Type B pancreatic cell (in vitro differentiated cells): ENCODE results near the gene FAM3B. TPM values are rescaled to one million over a fixed set of nuclear protein-coding genes. Genes with fewer than 3 reads are reported as not detected.

Experiments
- DNase-seq: peaks from one replicate; pipeline ENCODE4 v3.0.0; 2021; ENCODE audit warnings: mixed read lengths; ENCODE audit not compliant: unreplicated experiment; ENCODE audit errors: extremely low spot score
- H3K27ac Mint-ChIP-seq: 2 replicates; pipeline ENCODE4 v1.8.0; 2021; ENCODE audit warnings: mild to moderate bottlenecking, mixed read lengths
- H3K27me3 Mint-ChIP-seq: 2 replicates; pipeline ENCODE4 v1.8.0; 2021; ENCODE audit warnings: mixed read lengths
- H3K36me3 Mint-ChIP-seq: 2 replicates; pipeline ENCODE4 v1.8.0; 2021; ENCODE audit warnings: mixed read lengths
- H3K4me1 Mint-ChIP-seq: one replicate; pipeline ENCODE4 v1.8.0; 2021; ENCODE audit warnings: mixed read lengths; ENCODE audit not compliant: unreplicated experiment
- H3K4me3 Mint-ChIP-seq: 2 replicates; pipeline ENCODE4 v1.8.0; 2021; ENCODE audit warnings: mild to moderate bottlenecking, mixed read lengths
- H3K9me3 Mint-ChIP-seq: 2 replicates; pipeline ENCODE4 v1.8.0; 2021; ENCODE audit warnings: mixed read lengths
- total RNA-seq: library from RNA; stranded (reverse); gene quantifications from 2 replicates; pipeline ENCODE4 v1.2.1, GENCODE V29; 2021; ENCODE audit warnings: low replicate concordance
- TF ChIP-seq, protein P1 (sequence below): fragments of 200-600 bp; sonication (generic); conservative IDR thresholded peaks from 2 replicates; pipeline ENCODE4 v1.5.0; 2021; ENCODE audit warnings: antibody characterized with exemption, mild to moderate bottlenecking

FAM3B gene
- total RNA-seq, 1 donor from 2014 or later: 10.3 TPM

DNA sequence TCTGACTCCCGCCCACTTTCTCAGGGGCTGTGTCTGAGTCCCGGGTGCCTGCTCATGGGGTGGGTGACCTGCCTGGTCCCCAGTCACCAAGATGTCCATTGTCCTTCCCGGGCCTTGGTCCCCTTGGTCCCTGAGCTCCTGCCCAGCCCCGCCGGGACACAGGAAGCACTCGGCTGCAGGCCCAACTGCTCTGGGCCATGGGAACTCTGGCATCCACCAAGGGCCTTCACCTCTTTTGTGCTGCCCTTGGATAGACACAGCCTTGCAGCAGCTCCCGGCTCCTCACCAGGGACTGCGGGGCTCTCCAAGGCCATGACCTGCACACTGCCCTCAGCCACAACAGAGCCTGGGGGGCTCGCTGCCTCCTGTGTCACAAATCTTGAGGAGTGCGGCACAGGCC lies 87.4 kb downstream of the FAM3B start:
- Mint-ChIP-seq H3K27ac (no peak overlapping the region), H3K4me3 (no peak overlapping the region), H3K27me3 (peaks cover 11% of the 10 kb centered on the region), H3K9me3 (no peaks in the 10 kb centered on the region), H3K36me3 (no peaks in the 10 kb centered on the region), H3K4me1 (no peaks in the 10 kb centered on the region)
- TF ChIP-seq, protein P1, sequence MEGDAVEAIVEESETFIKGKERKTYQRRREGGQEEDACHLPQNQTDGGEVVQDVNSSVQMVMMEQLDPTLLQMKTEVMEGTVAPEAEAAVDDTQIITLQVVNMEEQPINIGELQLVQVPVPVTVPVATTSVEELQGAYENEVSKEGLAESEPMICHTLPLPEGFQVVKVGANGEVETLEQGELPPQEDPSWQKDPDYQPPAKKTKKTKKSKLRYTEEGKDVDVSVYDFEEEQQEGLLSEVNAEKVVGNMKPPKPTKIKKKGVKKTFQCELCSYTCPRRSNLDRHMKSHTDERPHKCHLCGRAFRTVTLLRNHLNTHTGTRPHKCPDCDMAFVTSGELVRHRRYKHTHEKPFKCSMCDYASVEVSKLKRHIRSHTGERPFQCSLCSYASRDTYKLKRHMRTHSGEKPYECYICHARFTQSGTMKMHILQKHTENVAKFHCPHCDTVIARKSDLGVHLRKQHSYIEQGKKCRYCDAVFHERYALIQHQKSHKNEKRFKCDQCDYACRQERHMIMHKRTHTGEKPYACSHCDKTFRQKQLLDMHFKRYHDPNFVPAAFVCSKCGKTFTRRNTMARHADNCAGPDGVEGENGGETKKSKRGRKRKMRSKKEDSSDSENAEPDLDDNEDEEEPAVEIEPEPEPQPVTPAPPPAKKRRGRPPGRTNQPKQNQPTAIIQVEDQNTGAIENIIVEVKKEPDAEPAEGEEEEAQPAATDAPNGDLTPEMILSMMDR: no peak
- DNase-seq: no peak

DNA sequence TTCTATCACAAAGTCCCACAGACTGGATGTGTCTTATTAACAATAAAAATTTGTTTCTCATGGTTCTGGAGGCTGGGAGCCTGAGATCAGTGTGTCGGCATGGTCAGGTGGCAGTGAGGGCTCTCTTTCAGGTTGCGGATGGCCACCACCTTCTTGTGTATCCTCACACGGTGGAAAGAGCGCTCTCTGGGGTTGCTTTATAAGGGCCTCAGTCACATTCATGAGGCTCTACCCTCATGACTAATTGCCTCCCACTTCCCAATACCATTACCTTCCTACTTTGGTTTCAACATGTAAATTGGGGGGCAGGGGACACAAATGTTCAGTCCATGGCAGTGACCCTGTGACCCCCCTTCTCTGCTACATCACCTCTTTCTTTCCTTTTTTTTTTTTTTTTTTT lies 88.7 kb downstream of the FAM3B start:
- Mint-ChIP-seq H3K9me3 (no peaks in the 10 kb centered on the region), H3K4me1 (peaks cover under 1% of the 10 kb centered on the region), H3K27me3 (peaks cover 11% of the 10 kb centered on the region), H3K4me3 (no peak overlapping the region), H3K27ac (no peak overlapping the region), H3K36me3 (no peaks in the 10 kb centered on the region)
- TF ChIP-seq, protein P1: no peak
- DNase-seq: no peak

DNA sequence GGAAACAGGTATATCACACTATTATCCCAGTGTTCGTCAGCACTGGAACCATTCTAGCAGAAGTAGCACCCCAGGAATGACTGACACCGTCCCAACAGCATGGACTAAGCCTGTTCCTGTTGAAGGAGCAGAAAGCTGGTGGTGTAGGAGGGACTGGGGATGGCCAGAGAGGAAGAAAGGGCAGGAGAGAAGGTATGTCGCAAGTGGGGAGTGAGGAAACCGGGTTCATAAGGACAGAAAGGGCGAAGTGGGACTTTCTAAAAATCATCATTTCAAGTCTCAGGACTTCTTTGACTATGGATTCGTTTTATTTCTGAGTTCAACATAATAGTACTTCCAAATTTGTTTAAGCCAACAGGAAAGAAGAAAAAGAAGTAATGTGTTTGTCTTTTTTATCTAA lies 89.7 kb downstream of the FAM3B start:
- no peaks in the 10 kb centered on the region for H3K9me3 Mint-ChIP-seq
- TF ChIP-seq, protein P1: no peak
- H3K4me1 Mint-ChIP-seq: peaks cover 8% of the 10 kb centered on the region
- no peak for DNase-seq
- H3K4me3 Mint-ChIP-seq: no peak overlapping the region
- no peak overlapping the region for H3K27ac Mint-ChIP-seq
- H3K27me3 Mint-ChIP-seq: peaks cover 11% of the 10 kb centered on the region
- no peaks in the 10 kb centered on the region for H3K36me3 Mint-ChIP-seq

Other genes with a start within 250 kb of the FAM3B start
- 29.8 and 44.3 TPM in 2 replicates for gene BACE2, start 148.6 kb upstream of the FAM3B start, total RNA-seq
- 0.92 and 2.0 TPM in 2 replicates for gene MX2, start 45.2 kb downstream of the FAM3B start, total RNA-seq
- 9.8 and 34.8 TPM in 2 replicates for gene MX1, start 109.4 kb downstream of the FAM3B start, total RNA-seq
- 82.1 and 91.7 TPM in 2 replicates for gene TMPRSS2, start 191.4 kb downstream of the FAM3B start, total RNA-seq